ENCODE results near the gene CMSS1.

GRCh38 chr3:100007313-100007712 lies 189.7 kb downstream of the CMSS1 start:
- TF ChIP-seq ZNF280D (tag by site-specific recombination; IDR thresholded peaks at IDR 0.05) (no peak), CTCF (tag by site-specific recombination; IDR thresholded peaks at IDR 0.05) (no peak), ZFP41 (tag by site-specific recombination; IDR thresholded peaks at IDR 0.05; ENCODE audit: borderline replicate concordance) (no peak), ZNF639 (tag by site-specific recombination; IDR thresholded peaks at IDR 0.05) (no peak), ZNF10 (tag by site-specific recombination; IDR thresholded peaks at IDR 0.05) (no peak), HOXD13 (CRISPR knock-in tag; IDR thresholded peaks at IDR 0.05; ENCODE audit: borderline replicate concordance) (no peak), ZBTB26 (tag by site-specific recombination; optimal IDR thresholded peaks at IDR 0.05) (no peak), ZNF366 (tag by site-specific recombination; conservative IDR thresholded peaks at IDR 0.05) (no peak), ZNF362 (tag by site-specific recombination; IDR thresholded peaks at IDR 0.05) (no peak), REST (tag by site-specific recombination; IDR thresholded peaks at IDR 0.05) (no peak), ZNF626 (tag by site-specific recombination; IDR thresholded peaks at IDR 0.05) (no peak), ZBTB7A (tag by site-specific recombination; IDR thresholded peaks at IDR 0.05; ENCODE audit: low read depth) (no peak), ZBTB1 (tag by site-specific recombination; IDR thresholded peaks at IDR 0.05) (no peak)
